GM12878 (cell line): ENCODE data around the gene PTK6. TPM values are rescaled to one million over a fixed set of nuclear protein-coding genes. Genes with fewer than 3 reads are reported as not detected.

Source experiments
- ATAC-seq: fragments of 200-7000 bp; cut with Tn5 transposase; 3 replicates; pipeline ENCODE4 v1.9.1; 2020; ENCODE audit warnings: mild to moderate bottlenecking, moderate library complexity
- BruUV-seq: library from RNA; stranded (reverse); fragments of 400-500 nt; replicated peaks from 2 replicates; lab custom pipeline; 2021; lab: Mats Ljungman, UMichigan
- CTCF ChIA-PET: fragments of 300-600 bp; sonication (Branson Sonifier 250); formaldehyde crosslinking; extraction: SDS; loops from one replicate; lab custom pipeline; 2021; ENCODE audit warnings: inconsistent platforms; lab: Yijun Ruan, JAX
- POLR2A ChIA-PET: fragments of 350-600 bp; formaldehyde crosslinking; extraction: SDS; loops from one replicate; lab custom pipeline; 2021; ENCODE audit warnings: inconsistent platforms; lab: Charles Lee
- RAD21 ChIA-PET: fragments of 300-600 bp; sonication (Branson Sonifier 250); formaldehyde crosslinking; loops from one replicate; lab custom pipeline; 2023; ENCODE audit warnings: antibody characterized with exemption; ENCODE audit not compliant: unreplicated experiment; lab: Charles Lee
- SMC1A ChIA-PET: fragments of 300-600 bp; sonication (Branson Sonifier 250); formaldehyde crosslinking; loops from one replicate; lab custom pipeline; 2023; ENCODE audit not compliant: unreplicated experiment, uncharacterized antibody; lab: Charles Lee
- DNase-seq: peaks from one replicate; pipeline ENCODE4 v3.0.0-alpha.2; 2011; ENCODE audit warnings: low read depth, low spot score
- FAIRE-seq: peaks from 3 replicates; lab custom pipeline; 2011; peaks lifted over from hg19 to GRCh38; lab: Jason Lieb, UNC
- H2AFZ ChIP-seq: 2 replicates; pipeline ENCODE4 v1.6.0; 2011; ENCODE audit warnings: low read depth, low read length, control low read depth; ENCODE audit not compliant: control insufficient read depth
- H3K27ac ChIP-seq: 2 replicates; pipeline ENCODE4 v1.5.1; 2011; ENCODE audit warnings: control low read depth; ENCODE audit not compliant: control insufficient read depth, insufficient read depth
- H3K27me3 ChIP-seq, 2 experiments: replicated peaks in 1 of 2; 2 replicates each; pipeline versions ENCODE4 v1.6.0 to v1.6.1; 2011; ENCODE audit warnings: low read length in 1 of 2; ENCODE audit not compliant: control insufficient read depth in 2 of 2, insufficient read depth in 2 of 2
- H3K36me3 ChIP-seq, 2 experiments: 2 replicates each; pipeline ENCODE4 v1.5.1; 2011; ENCODE audit warnings: low read length in 1 of 2; ENCODE audit not compliant: control insufficient read depth in 2 of 2, insufficient read depth in 2 of 2
- H3K4me1 ChIP-seq: 2 replicates; pipeline ENCODE4 v1.6.1; 2011; ENCODE audit warnings: mild to moderate bottlenecking, low read length, moderate library complexity, mixed read lengths; ENCODE audit not compliant: control insufficient read depth, insufficient read depth
- H3K4me2 ChIP-seq: 2 replicates; pipeline ENCODE4 v1.6.0; 2011; ENCODE audit warnings: control low read depth; ENCODE audit not compliant: control insufficient read depth, insufficient read depth
- H3K4me3 ChIP-seq: fragments of 200-600 bp; sonication (generic); 2 replicates; pipeline ENCODE4 v1.5.1; 2016
- H3K79me2 ChIP-seq: 2 replicates; pipeline ENCODE4 v1.6.0; 2011; ENCODE audit warnings: low read length; ENCODE audit not compliant: control insufficient read depth, insufficient read depth
- H3K9ac ChIP-seq: 2 replicates; pipeline ENCODE4 v1.8.0; 2011; ENCODE audit warnings: low read length, control low read depth, mixed read lengths; ENCODE audit not compliant: control insufficient read depth, insufficient read depth
- H3K9me3 ChIP-seq: replicated peaks from 3 replicates; pipeline ENCODE4 v1.5.1; 2011; ENCODE audit warnings: mild to moderate bottlenecking, low read length; ENCODE audit not compliant: control insufficient read depth, insufficient read depth
- H4K20me1 ChIP-seq: 2 replicates; pipeline ENCODE4 v1.6.0; 2011; ENCODE audit not compliant: control insufficient read depth, insufficient read depth
- BCL3 ChIP-seq: IDR thresholded peaks from 2 replicates; pipeline ENCODE4 v1.6.1; 2011; ENCODE audit warnings: borderline replicate concordance, low read depth, mild to moderate bottlenecking, moderate library complexity, low read length; ENCODE audit not compliant: insufficient read depth, poor library complexity, severe bottlenecking
- CBX3 ChIP-seq: fragments of 200-600 bp; sonication (generic); IDR thresholded peaks from 2 replicates; pipeline ENCODE4 v1.6.1; 2016; ENCODE audit warnings: low read depth, borderline replicate concordance
- NFYB ChIP-seq: IDR thresholded peaks from 2 replicates; pipeline ENCODE4 v1.6.1; 2011; ENCODE audit warnings: low read depth, mild to moderate bottlenecking, low read length, improper control_type of control experiment, moderate library complexity; ENCODE audit not compliant: insufficient read depth
- WGBS: methylation state at CpG from one replicate; pipeline ENCODE4 v1.1.6; 2016; ENCODE audit warnings: low lambda C conversion rate; ENCODE audit not compliant: insufficient replicate concordance, insufficient coverage; ENCODE audit errors: missing lambda C conversion rate; 5-methylcytosine and 5-hydroxymethylcytosine counted together
- in situ Hi-C: fragments of 300-500 bp; cut with MboI; formaldehyde crosslinking; loops from 9 replicates; pipeline ENCODE4 v1.14.3; 2018; ENCODE audit warnings: mixed read lengths
- intact Hi-C: fragments of 100-400 bp; cut with micrococcal nuclease; formaldehyde crosslinking; loops from one replicate; pipeline ENCODE4 v1.14.2; 2022; ENCODE audit not compliant: unreplicated experiment
- polyA plus RNA-seq, 11 experiments: library from polyadenylated mRNA; depleted of rRNA in 4 of 11; unstranded in 6 of 11; stranded (reverse) in 5 of 11; fragments of >200 nt; fragmentation: Nextera tagmentation in 4 of 11; fragmentation: Illumina TruSeq in 1 of 11; extraction: Ambion mirVana in 4 of 11; extraction: Trizol in 1 of 11; gene quantifications; 1 replicate in 1 of 11; 2 replicates in 10 of 11; pipeline versions ENCODE4 v1.2.1 to v1.2.3, GENCODE V29; 2011 to 2016; ENCODE audit warnings: inconsistent platforms in 2 of 11, missing spikeins in 2 of 11, low read depth in 1 of 11
- total RNA-seq, 4 experiments: library from RNA; depleted of rRNA in 3 of 4; stranded (reverse); fragments of >200 nt in 3 of 4; fragmentation: Illumina TruSeq in 1 of 4; extraction: Trizol in 1 of 4; gene quantifications; 2 replicates each; pipeline versions ENCODE4 v1.2.1 to v1.2.3, GENCODE V29; 2013 to 2021

Gene PTK6
- total and polyA plus RNA-seq, 10 of the 15 experiments (the other 5 are each of a cell fraction or from before 2014, with no cell fraction given) = 0.02 to 0.21 (median 0.09) TPM; not detected in 3

- Histone ChIP-seq H3K36me3 (no peaks in the 10 kb centered on the region), H3K27me3 (no peaks in the 10 kb centered on the region), H3K27ac (no peak overlapping the region), H3K4me1 (peaks cover 26% of the 10 kb centered on the region), H4K20me1 (no peaks in the 10 kb centered on the region), H3K4me3 (no peak overlapping the region), H3K9ac (no peak overlapping the region), H3K9me3 (no peaks in the 10 kb centered on the region), H3K79me2 (no peaks in the 10 kb centered on the region), H2AFZ (no peak overlapping the region), H3K4me2 (no peak overlapping the region)
- POLR2A ChIA-PET = interaction anchor here (1.3 kb wide), 1 partner anchor 88 kb away, joined by 4 read pairs; the partner anchor contains the start of gene GMEB2
- no TSS peak for BruUV-seq
- FAIRE-seq = no peak
- CTCF ChIA-PET = interaction anchor here (1.2 to 2.9 kb wide), 7 partner anchors 34 to 518 kb away, joined by 3 to 25 read pairs (median 4); partner anchors contain the start of genes HELZ2 and TPD52L2
- SMC1A ChIA-PET = interaction anchor here (1.1 to 1.4 kb wide), 3 partner anchors 85 to 581 kb away, joined by 3 to 4 read pairs (median 3); no protein-coding TSS in a partner anchor
- no peak for TF ChIP-seq NFYB
- no peak for TF ChIP-seq CBX3
- peak; percentile 55 for TF ChIP-seq BCL3
- in situ Hi-C loops (no loop called here), intact Hi-C loops (loop anchor here (2.0 to 5.0 kb wide), 5 partner anchors 39 to 583 kb away; partner anchors contain the start of gene GMEB2)
- RAD21 ChIA-PET = interaction anchor here (0.7 to 3.2 kb wide), 8 partner anchors 12 to 118 kb away, joined by 4 to 41 read pairs (median 18); partner anchors contain the start of genes GMEB2, PPDPF and RTEL1
- WGBS = 77% methylated on average over 27 of the region's 29 CpGs
- DNase-seq = no peak
- no peak for ATAC-seq
Measured at GRCh38 chr20:63539441-63540370, 2.5 kb upstream of the PTK6 start.
